GM12878 (cell line): ENCODE measurements around the gene WASF1. TPM values are rescaled to one million over a fixed set of nuclear protein-coding genes. Genes with fewer than 3 reads are reported as not detected.

ENCODE experiments used
- ATAC-seq: fragments of 200-7000 bp; cut with Tn5 transposase; 3 replicates; pipeline ENCODE4 v1.9.1; 2020; ENCODE audit warnings: mild to moderate bottlenecking, moderate library complexity
- Bru-seq: library from RNA; stranded (reverse); fragments of 400-500 nt; gene quantifications from one replicate; lab custom pipeline; 2021; lab: Mats Ljungman, UMichigan
- BruChase-seq, 2 experiments: library from RNA; stranded (reverse); fragments of 400-500 nt; gene quantifications; one replicate each; lab custom pipeline; 2021; lab: Mats Ljungman, UMichigan
- BruUV-seq: library from RNA; stranded (reverse); fragments of 400-500 nt; replicated peaks from 2 replicates; lab custom pipeline; 2021; lab: Mats Ljungman, UMichigan
- CTCF ChIA-PET: fragments of 300-600 bp; sonication (Branson Sonifier 250); formaldehyde crosslinking; extraction: SDS; loops from one replicate; lab custom pipeline; 2021; ENCODE audit warnings: inconsistent platforms; lab: Yijun Ruan, JAX
- POLR2A ChIA-PET: fragments of 350-600 bp; formaldehyde crosslinking; extraction: SDS; loops from one replicate; lab custom pipeline; 2021; ENCODE audit warnings: inconsistent platforms; lab: Charles Lee
- RAD21 ChIA-PET: fragments of 300-600 bp; sonication (Branson Sonifier 250); formaldehyde crosslinking; loops from one replicate; lab custom pipeline; 2023; ENCODE audit warnings: antibody characterized with exemption; ENCODE audit not compliant: unreplicated experiment; lab: Charles Lee
- SMC1A ChIA-PET: fragments of 300-600 bp; sonication (Branson Sonifier 250); formaldehyde crosslinking; loops from one replicate; lab custom pipeline; 2023; ENCODE audit not compliant: unreplicated experiment, uncharacterized antibody; lab: Charles Lee
- DNase-seq: peaks from one replicate; pipeline ENCODE4 v3.0.0-alpha.2; 2011; ENCODE audit warnings: low read depth, low spot score
- FAIRE-seq: peaks from 3 replicates; lab custom pipeline; 2011; peaks lifted over from hg19 to GRCh38; lab: Jason Lieb, UNC
- H2AFZ ChIP-seq: 2 replicates; pipeline ENCODE4 v1.6.0; 2011; ENCODE audit warnings: low read depth, low read length, control low read depth; ENCODE audit not compliant: control insufficient read depth
- H3K27ac ChIP-seq: 2 replicates; pipeline ENCODE4 v1.5.1; 2011; ENCODE audit warnings: control low read depth; ENCODE audit not compliant: control insufficient read depth, insufficient read depth
- H3K27me3 ChIP-seq, 2 experiments: replicated peaks in 1 of 2; 2 replicates each; pipeline versions ENCODE4 v1.6.0 to v1.6.1; 2011; ENCODE audit warnings: low read length in 1 of 2; ENCODE audit not compliant: control insufficient read depth in 2 of 2, insufficient read depth in 2 of 2
- H3K36me3 ChIP-seq, 2 experiments: 2 replicates each; pipeline ENCODE4 v1.5.1; 2011; ENCODE audit warnings: low read length in 1 of 2; ENCODE audit not compliant: control insufficient read depth in 2 of 2, insufficient read depth in 2 of 2
- H3K4me1 ChIP-seq: 2 replicates; pipeline ENCODE4 v1.6.1; 2011; ENCODE audit warnings: mild to moderate bottlenecking, low read length, moderate library complexity, mixed read lengths; ENCODE audit not compliant: control insufficient read depth, insufficient read depth
- H3K4me2 ChIP-seq: 2 replicates; pipeline ENCODE4 v1.6.0; 2011; ENCODE audit warnings: control low read depth; ENCODE audit not compliant: control insufficient read depth, insufficient read depth
- H3K4me3 ChIP-seq: fragments of 200-600 bp; sonication (generic); 2 replicates; pipeline ENCODE4 v1.5.1; 2016
- H3K79me2 ChIP-seq: 2 replicates; pipeline ENCODE4 v1.6.0; 2011; ENCODE audit warnings: low read length; ENCODE audit not compliant: control insufficient read depth, insufficient read depth
- H3K9ac ChIP-seq: 2 replicates; pipeline ENCODE4 v1.8.0; 2011; ENCODE audit warnings: low read length, control low read depth, mixed read lengths; ENCODE audit not compliant: control insufficient read depth, insufficient read depth
- H3K9me3 ChIP-seq: replicated peaks from 3 replicates; pipeline ENCODE4 v1.5.1; 2011; ENCODE audit warnings: mild to moderate bottlenecking, low read length; ENCODE audit not compliant: control insufficient read depth, insufficient read depth
- H4K20me1 ChIP-seq: 2 replicates; pipeline ENCODE4 v1.6.0; 2011; ENCODE audit not compliant: control insufficient read depth, insufficient read depth
- CREB1 ChIP-seq: IDR thresholded peaks from 2 replicates; pipeline ENCODE4 v1.6.1; 2012; ENCODE audit warnings: low read depth, mild to moderate bottlenecking, inconsistent platforms
- CREM ChIP-seq: IDR thresholded peaks from 2 replicates; pipeline ENCODE4 v1.6.1; 2014; ENCODE audit warnings: antibody characterized with exemption, low read depth
- EP300 ChIP-seq, 2 experiments: fragments of 150-350 bp in 1 of 2; IDR thresholded peaks; 2 replicates each; pipeline ENCODE4 v1.6.1; 2011 to 2012; ENCODE audit warnings: low read depth in 2 of 2, low read length in 2 of 2, borderline replicate concordance in 1 of 2, improper control_type of control experiment in 1 of 2, inconsistent platforms in 1 of 2; ENCODE audit not compliant: control insufficient read depth in 1 of 2
- GABPA ChIP-seq: IDR thresholded peaks from 2 replicates; pipeline ENCODE4 v1.6.1; 2014; ENCODE audit warnings: antibody characterized with exemption, low read depth, mild to moderate bottlenecking, inconsistent platforms
- GATAD2B ChIP-seq: fragments of 450-650 bp; conservative IDR thresholded peaks from 2 replicates; pipeline ENCODE4 v1.6.1; 2017; ENCODE audit warnings: low read depth, mild to moderate bottlenecking, moderate library complexity
- HCFC1 ChIP-seq: fragments of 150-350 bp; IDR thresholded peaks from 2 replicates; pipeline ENCODE4 v1.6.1; 2014; ENCODE audit warnings: low read length
- IKZF1 ChIP-seq: fragments of 450-650 bp; conservative IDR thresholded peaks from 2 replicates; pipeline ENCODE4 v1.6.1; 2017; ENCODE audit warnings: antibody characterized with exemption, mild to moderate bottlenecking
- JUND ChIP-seq: IDR thresholded peaks from 2 replicates; pipeline ENCODE4 v1.6.1; 2012; ENCODE audit warnings: low read depth, mild to moderate bottlenecking, low read length, improper control_type of control experiment, moderate library complexity
- MEF2A ChIP-seq: IDR thresholded peaks from 2 replicates; pipeline ENCODE4 v1.6.1; 2011; ENCODE audit warnings: low read depth, mild to moderate bottlenecking, low read length, moderate library complexity; ENCODE audit not compliant: insufficient read depth
- MEF2B ChIP-seq: fragments of 450-650 bp; IDR thresholded peaks from 2 replicates; pipeline ENCODE4 v1.6.1; 2018; ENCODE audit warnings: mild to moderate bottlenecking, moderate library complexity; ENCODE audit not compliant: partially characterized antibody, poor library complexity, severe bottlenecking
- NFYB ChIP-seq: IDR thresholded peaks from 2 replicates; pipeline ENCODE4 v1.6.1; 2011; ENCODE audit warnings: low read depth, mild to moderate bottlenecking, low read length, improper control_type of control experiment, moderate library complexity; ENCODE audit not compliant: insufficient read depth
- NR2C1 ChIP-seq: fragments of 450-650 bp; IDR thresholded peaks from 2 replicates; pipeline ENCODE4 v1.6.1; 2017; ENCODE audit warnings: antibody characterized with exemption, mild to moderate bottlenecking, moderate library complexity
- RUNX3 ChIP-seq: IDR thresholded peaks from 2 replicates; pipeline ENCODE4 v1.6.1; 2012; ENCODE audit warnings: low read length, inconsistent platforms
- SIN3A ChIP-seq: IDR thresholded peaks from 2 replicates; pipeline ENCODE4 v1.6.1; 2012; ENCODE audit warnings: low read depth, low read length, improper control_type of control experiment
- SREBF1 ChIP-seq: IDR thresholded peaks from 2 replicates; pipeline ENCODE4 v1.6.1; 2012; ENCODE audit warnings: mild to moderate bottlenecking, low read length
- TAF1 ChIP-seq: IDR thresholded peaks from 2 replicates; pipeline ENCODE4 v1.6.1; 2011; ENCODE audit warnings: mild to moderate bottlenecking, low read depth, low read length, borderline replicate concordance
- TARDBP ChIP-seq: IDR thresholded peaks from 2 replicates; pipeline ENCODE4 v1.6.1; 2016; ENCODE audit warnings: borderline replicate concordance
- TCF12 ChIP-seq: IDR thresholded peaks from 2 replicates; pipeline ENCODE4 v1.6.1; 2011; ENCODE audit warnings: low read depth, mild to moderate bottlenecking, low read length
- WGBS: methylation state at CpG from one replicate; pipeline ENCODE4 v1.1.6; 2016; ENCODE audit warnings: low lambda C conversion rate; ENCODE audit not compliant: insufficient replicate concordance, insufficient coverage; ENCODE audit errors: missing lambda C conversion rate; 5-methylcytosine and 5-hydroxymethylcytosine counted together
- in situ Hi-C: fragments of 300-500 bp; cut with MboI; formaldehyde crosslinking; loops from 9 replicates; pipeline ENCODE4 v1.14.3; 2018; ENCODE audit warnings: mixed read lengths
- intact Hi-C: fragments of 100-400 bp; cut with micrococcal nuclease; formaldehyde crosslinking; loops from one replicate; pipeline ENCODE4 v1.14.2; 2022; ENCODE audit not compliant: unreplicated experiment
- long read RNA-seq, 2 experiments: library from polyadenylated mRNA; unstranded; transcript quantifications; one replicate each; pipeline ENCODE4 v2.0.0, GENCODE V29; 2019 to 2020
- polyA minus RNA-seq, 3 experiments: library from RNA; depleted of rRNA, polyadenylated mRNA; stranded (reverse); fragments of >200 nt; gene quantifications; 2 replicates each; pipeline ENCODE4 v1.2.3, GENCODE V29; 2011
- polyA plus RNA-seq, 11 experiments: library from polyadenylated mRNA; depleted of rRNA in 4 of 11; unstranded in 6 of 11; stranded (reverse) in 5 of 11; fragments of >200 nt; fragmentation: Nextera tagmentation in 4 of 11; fragmentation: Illumina TruSeq in 1 of 11; extraction: Ambion mirVana in 4 of 11; extraction: Trizol in 1 of 11; gene quantifications; 1 replicate in 1 of 11; 2 replicates in 10 of 11; pipeline versions ENCODE4 v1.2.1 to v1.2.3, GENCODE V29; 2011 to 2016; ENCODE audit warnings: inconsistent platforms in 2 of 11, missing spikeins in 2 of 11, low read depth in 1 of 11
- total RNA-seq, 4 experiments: library from RNA; depleted of rRNA in 3 of 4; stranded (reverse); fragments of >200 nt in 3 of 4; fragmentation: Illumina TruSeq in 1 of 4; extraction: Trizol in 1 of 4; gene quantifications; 2 replicates each; pipeline versions ENCODE4 v1.2.1 to v1.2.3, GENCODE V29; 2013 to 2021

Gene WASF1
- total RNA-seq (2013; cell fraction: nucleolus; rRNA removed) = 1.3 and 1.5 TPM in 2 replicates
- 1.7 and 2.1 TPM in 2 replicates for total RNA-seq (2014; rRNA removed)
- total RNA-seq (2014; rRNA removed; fragmentation: Illumina TruSeq; extraction: Trizol) = 4.1 TPM in 2 replicates
- 5.5 and 7.7 TPM in 2 replicates for total RNA-seq (2021)
- polyA plus RNA-seq (2011; ENCODE audit: low read depth) = 1.4 TPM
- 1.3 and 1.5 TPM in 2 replicates for polyA plus RNA-seq (2011; rRNA removed)
- polyA plus RNA-seq (2011; cell fraction: cytosol; rRNA removed) = 1.5 and 2.0 TPM in 2 replicates
- 1.2 and 1.5 TPM in 2 replicates for polyA plus RNA-seq (2011; cell fraction: nucleus; rRNA removed)
- polyA plus RNA-seq (2012) = 1.6 and 2.0 TPM in 2 replicates
- polyA plus RNA-seq (2014; fragmentation: Illumina TruSeq; extraction: Trizol) = 10.2 and 11.8 TPM in 2 replicates
- polyA plus RNA-seq (2014; fragmentation: Nextera tagmentation; extraction: Ambion mirVana) = 1 to 10 TPM; 1.7 to 3.5 TPM
- polyA plus RNA-seq (2014; rRNA removed) = 5.0 TPM in 2 replicates
- 1 to 10 TPM; 8.7 to 9.7 TPM for polyA plus RNA-seq (2016; fragmentation: Nextera tagmentation; extraction: Ambion mirVana)
- 0.93 and 1.0 TPM in 2 replicates for polyA minus RNA-seq (2011; rRNA and poly(A)+ RNA removed)
- 0.40 and 0.42 TPM in 2 replicates for polyA minus RNA-seq (2011; cell fraction: cytosol; rRNA and poly(A)+ RNA removed)
- polyA minus RNA-seq (2011; cell fraction: nucleus; rRNA and poly(A)+ RNA removed) = 0.85 and 1.1 TPM in 2 replicates
- percentile 45 among the genes with signal in this experiment for Bru-seq, nascent RNA
- percentile 44 among the genes with signal in this experiment for BruChase-seq, experiment 1, labeled RNA remaining after a 6-hour chase
- percentile 46 among the genes with signal in this experiment for BruChase-seq, experiment 2, labeled RNA remaining after a 2-hour chase
- long read RNA-seq, experiment 1 = 0 reads
- long read RNA-seq, experiment 2, partial matches to known transcripts = 0 of 2 reads
- long read RNA-seq, experiment 2, other reads (novel, unspliced or antisense) = 2 of 2 reads

GRCh38 chr6:110179406-110180227, at the start of gene WASF1:
WASF1 (minus strand) TSS chr6:110179670; CDS start chr6:110127601, 52,069 bp downstream.
- Histone ChIP-seq H3K36me3 (no peaks in the 10 kb centered on the region; a peak in 1 of 4 replicates), H3K27ac (peak within 1 kb of the TSS; percentile 77), H3K4me2 (peak within 1 kb of the TSS; percentile 81), H4K20me1 (no peaks in the 10 kb centered on the region), H3K4me3 (peak within 1 kb of the TSS; percentile 83), H2AFZ (peak within 1 kb of the TSS; percentile 93), H3K27me3 (no peaks in the 10 kb centered on the region), H3K9me3 (no peaks in the 10 kb centered on the region), H3K9ac (peak within 1 kb of the TSS; percentile 80), H3K79me2 (peaks cover 44% of the 10 kb centered on the region), H3K4me1 (no peaks in the 10 kb centered on the region; the same call in 1 of the 2 replicates)
- no TSS peak for BruUV-seq
- ChIA-PET CTCF (interaction anchor here (0.6 to 6.2 kb wide), 8 partner anchors 79 to 777 kb away, joined by 3 to 74 read pairs (median 3); no protein-coding TSS in a partner anchor), RAD21 (interaction anchor here (0.9 to 2.6 kb wide), 9 partner anchors 26 to 212 kb away, joined by 3 to 15 read pairs (median 4); no protein-coding TSS in a partner anchor), POLR2A (interaction anchor here (0.9 to 1.9 kb wide), 2 partner anchors 26 to 738 kb away, joined by 5 to 6 read pairs; no protein-coding TSS in a partner anchor), SMC1A (interaction anchor here (0.6 to 3.5 kb wide), 8 partner anchors 9 to 770 kb away, joined by 3 to 33 read pairs (median 4); no protein-coding TSS in a partner anchor)
- ATAC-seq (peak; percentile 92), FAIRE-seq (no peak), DNase-seq (peak; percentile 76)
- in situ Hi-C loops (loop anchor here (10.0 kb wide), 1 partner anchor 215 kb away; no protein-coding TSS in a partner anchor), intact Hi-C loops (loop anchor here (5.0 to 10.0 kb wide), 3 partner anchors 137 to 705 kb away; partner anchors contain the start of genes AK9 and FIG4)
- WGBS = under 1% methylated on average over 61 of the region's 62 CpGs
- TF ChIP-seq NFYB (no peak), SREBF1 (peak; percentile 74), EP300 (IDR thresholded peaks at IDR 0.05; ENCODE audit: borderline replicate concordance in 1 of 2, control insufficient read depth in 1 of 2, low read depth in 2 of 2, low read length in 2 of 2) (0 out of 4 replicates have a peak, but pooled peaks of 1 of the 2 experiments have one; percentile 1), MEF2A (0 out of 2 replicates have a peak, but pooled peaks have one; percentile 34), CREM (peak; percentile 75; the same call in 1 of the 2 replicates), JUND (peak; percentile 17; the same call in 1 of the 2 replicates), MEF2B (peak; percentile 26), GABPA (peak; percentile 91), TARDBP (peak; percentile 89; the same call in 1 of the 2 replicates), NR2C1 (peak; percentile 56; the same call in 1 of the 2 replicates), TCF12 (0 out of 2 replicates have a peak, but pooled peaks have one; percentile 1), HCFC1 (peak; percentile 96), TAF1 (0 out of 2 replicates have a peak, but pooled peaks have one; percentile 10), SIN3A (0 out of 2 replicates have a peak, but pooled peaks have one; percentile 62), CREB1 (peak; percentile 80), RUNX3 (peak; percentile 37; the same call in 1 of the 2 replicates), GATAD2B (0 out of 2 replicates have a peak, but pooled peaks have one; percentile 30), IKZF1 (peak; percentile 88)
